GM12874 (cell line): ENCODE data around the gene HNRNPUL1.

Experiments used
- CTCF ChIP-seq: IDR thresholded peaks from 2 replicates; pipeline ENCODE4 v1.5.1; 2011; ENCODE audit warnings: low read depth, mild to moderate bottlenecking, control low read depth, low read length, moderate library complexity; ENCODE audit not compliant: insufficient read depth

The HNRNPUL1 gene

GRCh38 chr19:41302624-41303351 lies 38.6 kb downstream of the HNRNPUL1 start:
- TF ChIP-seq CTCF = no peak

GRCh38 chr19:41303954-41304353 lies 39.8 kb downstream of the HNRNPUL1 start:
- TF ChIP-seq CTCF = no peak

- no peak for TF ChIP-seq CTCF
Observed at GRCh38 chr19:41304706-41305483, 40.7 kb downstream of the HNRNPUL1 start.

GRCh38 chr19:41305927-41306793 lies 42.0 kb downstream of the HNRNPUL1 start:
- no peak for TF ChIP-seq CTCF

GRCh38 chr19:41307090-41307875 lies 43.1 kb downstream of the HNRNPUL1 start:
- TF ChIP-seq CTCF = no peak

- TF ChIP-seq CTCF = no peak
Observed at GRCh38 chr19:41307954-41308449, 43.8 kb downstream of the HNRNPUL1 start.
